ENCODE results near the gene RFX4. TPM values are rescaled to one million over a fixed set of nuclear protein-coding genes. Genes with fewer than 3 reads are reported as not detected.

Gene RFX4
- total RNA-seq, 1 experiment from 2014 or later = not detected

DNA sequence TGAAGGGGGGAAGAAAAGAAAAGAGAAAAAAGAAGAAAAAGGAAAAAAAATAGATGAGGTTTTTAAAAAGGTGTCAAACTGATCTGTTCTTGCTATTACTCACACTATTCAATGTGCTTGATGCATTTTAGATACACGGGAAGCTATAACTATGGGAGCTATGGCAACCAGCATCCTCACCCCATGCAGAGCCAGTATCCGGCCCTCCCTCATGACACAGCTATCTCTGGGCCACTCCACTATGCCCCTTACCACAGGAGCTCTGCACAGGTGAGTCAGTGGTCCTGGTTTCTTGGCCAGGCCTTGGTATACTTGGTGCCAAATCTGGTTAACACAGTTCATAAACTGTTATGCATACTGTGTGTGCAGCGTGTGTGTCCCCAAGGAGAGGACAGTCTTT is 167.7 kb downstream of the RFX4 start:
- intact Hi-C loops (cut with micrococcal nuclease; ENCODE audit: unreplicated experiment) = no loop called here
- TF ChIP-seq SIN3A (IDR thresholded peaks at IDR 0.05; ENCODE audit: borderline replicate concordance, insufficient read depth, low read depth, low read length) (no peak), POLR2AphosphoS5 (IDR thresholded peaks at IDR 0.05; ENCODE audit: low read depth, low read length) (no peak), TCF7L2 (IDR thresholded peaks at IDR 0.05; ENCODE audit: low read depth, low read length) (no peak), CTCF (IDR thresholded peaks at IDR 0.05) (no peak)
- TF ChIP-seq, protein P1, sequence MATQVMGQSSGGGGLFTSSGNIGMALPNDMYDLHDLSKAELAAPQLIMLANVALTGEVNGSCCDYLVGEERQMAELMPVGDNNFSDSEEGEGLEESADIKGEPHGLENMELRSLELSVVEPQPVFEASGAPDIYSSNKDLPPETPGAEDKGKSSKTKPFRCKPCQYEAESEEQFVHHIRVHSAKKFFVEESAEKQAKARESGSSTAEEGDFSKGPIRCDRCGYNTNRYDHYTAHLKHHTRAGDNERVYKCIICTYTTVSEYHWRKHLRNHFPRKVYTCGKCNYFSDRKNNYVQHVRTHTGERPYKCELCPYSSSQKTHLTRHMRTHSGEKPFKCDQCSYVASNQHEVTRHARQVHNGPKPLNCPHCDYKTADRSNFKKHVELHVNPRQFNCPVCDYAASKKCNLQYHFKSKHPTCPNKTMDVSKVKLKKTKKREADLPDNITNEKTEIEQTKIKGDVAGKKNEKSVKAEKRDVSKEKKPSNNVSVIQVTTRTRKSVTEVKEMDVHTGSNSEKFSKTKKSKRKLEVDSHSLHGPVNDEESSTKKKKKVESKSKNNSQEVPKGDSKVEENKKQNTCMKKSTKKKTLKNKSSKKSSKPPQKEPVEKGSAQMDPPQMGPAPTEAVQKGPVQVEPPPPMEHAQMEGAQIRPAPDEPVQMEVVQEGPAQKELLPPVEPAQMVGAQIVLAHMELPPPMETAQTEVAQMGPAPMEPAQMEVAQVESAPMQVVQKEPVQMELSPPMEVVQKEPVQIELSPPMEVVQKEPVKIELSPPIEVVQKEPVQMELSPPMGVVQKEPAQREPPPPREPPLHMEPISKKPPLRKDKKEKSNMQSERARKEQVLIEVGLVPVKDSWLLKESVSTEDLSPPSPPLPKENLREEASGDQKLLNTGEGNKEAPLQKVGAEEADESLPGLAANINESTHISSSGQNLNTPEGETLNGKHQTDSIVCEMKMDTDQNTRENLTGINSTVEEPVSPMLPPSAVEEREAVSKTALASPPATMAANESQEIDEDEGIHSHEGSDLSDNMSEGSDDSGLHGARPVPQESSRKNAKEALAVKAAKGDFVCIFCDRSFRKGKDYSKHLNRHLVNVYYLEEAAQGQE (IDR thresholded peaks at IDR 0.05; ENCODE audit: insufficient read depth in 1 of 2, low read depth in 2 of 2, low read length in 1 of 2) = no peak
- Histone ChIP-seq H3K36me3 (ENCODE audit: control insufficient read depth, insufficient read depth, low read length) (no peaks in the 10 kb centered on the region), H3K4me1 (ENCODE audit: control insufficient read depth, insufficient read depth, low read length) (no peaks in the 10 kb centered on the region), H3K4me3 (ENCODE audit: low read depth in 2 of 2, low read length in 2 of 2) (no peak overlapping the region), H3K27ac (ENCODE audit: low read length) (no peak overlapping the region), H3K27me3 (ENCODE audit: control insufficient read depth, insufficient read depth, low read length) (peaks cover 1% of the 10 kb centered on the region; the same call in 1 of the 2 replicates), H3K9me3 (ENCODE audit: control insufficient read depth, insufficient read depth, low read depth, low read length) (no peaks in the 10 kb centered on the region)
- ChIA-PET CTCF (no interaction called here), POLR2A (no interaction called here)
- no peak for DNase-seq (ENCODE audit: low read depth, low spot score)
- BruUV-seq (replicated peaks) = no TSS peak
- ATAC-seq = no peak
- in situ Hi-C loops (cut with HindIII; ENCODE audit: low pct_unique_long_range_greater_than_20kb, low sequenced_read_pairs) = no loop called here

- no TSS peak for BruUV-seq (replicated peaks)
- Histone ChIP-seq H3K27me3 (ENCODE audit: control insufficient read depth, insufficient read depth, low read length) (no peaks in the 10 kb centered on the region), H3K4me1 (ENCODE audit: control insufficient read depth, insufficient read depth, low read length) (no peaks in the 10 kb centered on the region), H3K9me3 (ENCODE audit: control insufficient read depth, insufficient read depth, low read depth, low read length) (no peaks in the 10 kb centered on the region), H3K36me3 (ENCODE audit: control insufficient read depth, insufficient read depth, low read length) (no peaks in the 10 kb centered on the region), H3K27ac (ENCODE audit: low read length) (no peak overlapping the region), H3K4me3 (ENCODE audit: low read depth in 2 of 2, low read length in 2 of 2) (no peak overlapping the region)
- intact Hi-C loops (cut with micrococcal nuclease; ENCODE audit: unreplicated experiment) = no loop called here
- POLR2A ChIA-PET = no interaction called here
- CTCF ChIA-PET = no interaction called here
- no peak for TF ChIP-seq SIN3A (IDR thresholded peaks at IDR 0.05; ENCODE audit: borderline replicate concordance, insufficient read depth, low read depth, low read length)
- TF ChIP-seq, protein P1 (IDR thresholded peaks at IDR 0.05; ENCODE audit: insufficient read depth in 1 of 2, low read depth in 2 of 2, low read length in 1 of 2) = no peak
- TF ChIP-seq POLR2AphosphoS5 (IDR thresholded peaks at IDR 0.05; ENCODE audit: low read depth, low read length) = no peak
- TF ChIP-seq CTCF (IDR thresholded peaks at IDR 0.05) = no peak
- TF ChIP-seq TCF7L2 (IDR thresholded peaks at IDR 0.05; ENCODE audit: low read depth, low read length) = no peak
- DNase-seq (ENCODE audit: low read depth, low spot score) = no peak
- in situ Hi-C loops (cut with HindIII; ENCODE audit: low pct_unique_long_range_greater_than_20kb, low sequenced_read_pairs) = no loop called here
- no peak for ATAC-seq
Measured at GRCh38 chr12:106753526-106753925, 170.7 kb downstream of the RFX4 start.

Data from Panc1 (cell line).